Breast epithelium (tissue), 3 donors: ENCODE measurements around the gene DEPDC1.

ENCODE experiments used
- POLR2A ChIP-seq: fragments of 450-650 bp; IDR thresholded peaks from one replicate; pipeline ENCODE4 v1.6.1; 2016; ENCODE audit warnings: antibody characterized with exemption, mild to moderate bottlenecking, moderate library complexity
- POLR2AphosphoS5 ChIP-seq, 3 donors: sonication (generic); formaldehyde crosslinking; IDR thresholded peaks; one replicate each; pipeline ENCODE4 v1.6.1; 2017; ENCODE audit warnings: antibody characterized with exemption in 3 of 3
- TF ChIP-seq, protein P1 (sequence below), 3 donors: fragments of 450-650 bp; IDR thresholded peaks; one replicate each; pipeline ENCODE4 v1.5.1; 2016 to 2017; ENCODE audit warnings: antibody characterized with exemption in 3 of 3, mild to moderate bottlenecking in 3 of 3, moderate library complexity in 3 of 3

- TF ChIP-seq, protein P1, sequence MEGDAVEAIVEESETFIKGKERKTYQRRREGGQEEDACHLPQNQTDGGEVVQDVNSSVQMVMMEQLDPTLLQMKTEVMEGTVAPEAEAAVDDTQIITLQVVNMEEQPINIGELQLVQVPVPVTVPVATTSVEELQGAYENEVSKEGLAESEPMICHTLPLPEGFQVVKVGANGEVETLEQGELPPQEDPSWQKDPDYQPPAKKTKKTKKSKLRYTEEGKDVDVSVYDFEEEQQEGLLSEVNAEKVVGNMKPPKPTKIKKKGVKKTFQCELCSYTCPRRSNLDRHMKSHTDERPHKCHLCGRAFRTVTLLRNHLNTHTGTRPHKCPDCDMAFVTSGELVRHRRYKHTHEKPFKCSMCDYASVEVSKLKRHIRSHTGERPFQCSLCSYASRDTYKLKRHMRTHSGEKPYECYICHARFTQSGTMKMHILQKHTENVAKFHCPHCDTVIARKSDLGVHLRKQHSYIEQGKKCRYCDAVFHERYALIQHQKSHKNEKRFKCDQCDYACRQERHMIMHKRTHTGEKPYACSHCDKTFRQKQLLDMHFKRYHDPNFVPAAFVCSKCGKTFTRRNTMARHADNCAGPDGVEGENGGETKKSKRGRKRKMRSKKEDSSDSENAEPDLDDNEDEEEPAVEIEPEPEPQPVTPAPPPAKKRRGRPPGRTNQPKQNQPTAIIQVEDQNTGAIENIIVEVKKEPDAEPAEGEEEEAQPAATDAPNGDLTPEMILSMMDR (IDR thresholded peaks at IDR 0.05): no peak
- no peak for TF ChIP-seq POLR2A
- no peak for TF ChIP-seq POLR2AphosphoS5 (IDR thresholded peaks at IDR 0.05)
Observed at GRCh38 chr1:68449901-68450300, 47.0 kb downstream of the DEPDC1 start, which contains the start of gene RPE65.
